Measurements from ENCODE around the gene PRR36.

The PRR36 gene

GRCh38 chr19:7871437-7872305 is 2.5 kb downstream of the PRR36 start:
- peak; percentile 64 for DNase-seq (ENCODE audit: low read depth)

GRCh38 chr19:7870571-7871436 is 3.4 kb downstream of the PRR36 start:
- DNase-seq (ENCODE audit: low read depth) = no peak

- DNase-seq (ENCODE audit: low read depth) = no peak
Observed at GRCh38 chr19:7869910-7870511, 4.2 kb downstream of the PRR36 start.

- DNase-seq (ENCODE audit: low read depth) = peak; percentile 64
Observed at GRCh38 chr19:7869453-7869909, 4.7 kb downstream of the PRR36 start.

- DNase-seq (ENCODE audit: low read depth) = peak; percentile 71
Observed at GRCh38 chr19:7868671-7869452, 5.3 kb downstream of the PRR36 start.

- DNase-seq (ENCODE audit: low read depth) = no peak
Observed at GRCh38 chr19:7868326-7868670, 5.9 kb downstream of the PRR36 start.

- DNase-seq (ENCODE audit: low read depth) = no peak
Observed at GRCh38 chr19:7867092-7867844, 6.9 kb downstream of the PRR36 start.

- no peak for DNase-seq (ENCODE audit: low read depth)
Observed at GRCh38 chr19:7866399-7867091, 7.6 kb downstream of the PRR36 start.

- no peak for DNase-seq (ENCODE audit: low read depth)
Observed at GRCh38 chr19:7865262-7865911, 8.8 kb downstream of the PRR36 start.

- DNase-seq (ENCODE audit: low read depth) = no peak
Observed at GRCh38 chr19:7864690-7865074, 9.5 kb downstream of the PRR36 start.

GRCh38 chr19:7863971-7864689 is 10.1 kb downstream of the PRR36 start:
- DNase-seq (ENCODE audit: low read depth) = no peak

- no peak for DNase-seq (ENCODE audit: low read depth)
Observed at GRCh38 chr19:7863157-7863970, 10.8 kb downstream of the PRR36 start.

- DNase-seq (ENCODE audit: low read depth) = peak; percentile 47
Observed at GRCh38 chr19:7862413-7862951, 11.7 kb downstream of the PRR36 start.

GRCh38 chr19:7861619-7862412 is 12.4 kb downstream of the PRR36 start:
- DNase-seq (ENCODE audit: low read depth) = no peak

- DNase-seq (ENCODE audit: low read depth) = no peak
Observed at GRCh38 chr19:7860714-7861618, 13.2 kb downstream of the PRR36 start.

Measured in activated T-cell treated with anti-CD3 and anti-CD28 coated beads for 24 hours (primary cell).